ENCODE data around the gene NAA38. TPM values are rescaled to one million over a fixed set of nuclear protein-coding genes. Genes with fewer than 3 reads are reported as not detected.

Gene NAA38
- polyA plus RNA-seq, 4 donors, result 60.5 to 133 (median 65.9) TPM

GRCh38 chr17:7842380-7843256 is 14.7 kb downstream of the NAA38 start:
- peak in 1 of 4 donors; percentile 19 for DNase-seq (ENCODE audit: low read depth in 4 of 4, low spot score in 3 of 4)

GRCh38 chr17:7841915-7842379 is 15.4 kb downstream of the NAA38 start:
- peak; percentile 79 to 86 (median 84) for DNase-seq (ENCODE audit: low read depth in 4 of 4, low spot score in 3 of 4)

GRCh38 chr17:7841396-7841914 is 15.9 kb downstream of the NAA38 start:
- peak in 1 of 4 donors; percentile 29 for DNase-seq (ENCODE audit: low read depth in 4 of 4, low spot score in 3 of 4)

- DNase-seq (ENCODE audit: low read depth in 4 of 4, low spot score in 3 of 4), result no peak
These were observed 16.5 kb downstream of the NAA38 start for GRCh38 chr17:7840875-7841274.

GRCh38 chr17:7840441-7840840 is 16.9 kb downstream of the NAA38 start:
- no peak for DNase-seq (ENCODE audit: low read depth in 4 of 4, low spot score in 3 of 4)

- no peak for DNase-seq (ENCODE audit: low read depth in 4 of 4, low spot score in 3 of 4)
These were observed 17.5 kb downstream of the NAA38 start for GRCh38 chr17:7839876-7840261.

- no peak for DNase-seq (ENCODE audit: low read depth in 4 of 4, low spot score in 3 of 4)
These were observed 18.0 kb downstream of the NAA38 start for GRCh38 chr17:7839190-7839875.

- peak in 1 of 4 donors; percentile 50 for DNase-seq (ENCODE audit: low read depth in 4 of 4, low spot score in 3 of 4)
These were observed 19.0 kb downstream of the NAA38 start for GRCh38 chr17:7838090-7839075.

GRCh38 chr17:7837408-7838088 is 19.8 kb downstream of the NAA38 start:
- DNase-seq (ENCODE audit: low read depth in 4 of 4, low spot score in 3 of 4), result no peak

GRCh38 chr17:7836596-7837407 is 20.6 kb downstream of the NAA38 start:
- DNase-seq (ENCODE audit: low read depth in 4 of 4, low spot score in 3 of 4), result peak; percentile 87 to 93 (median 90)

- DNase-seq (ENCODE audit: low read depth in 4 of 4, low spot score in 3 of 4), result peak in 1 of 4 donors; percentile 61
These were observed 21.4 kb downstream of the NAA38 start for GRCh38 chr17:7835814-7836595.

GRCh38 chr17:7834957-7835813 is 22.2 kb downstream of the NAA38 start:
- DNase-seq (ENCODE audit: low read depth in 4 of 4, low spot score in 3 of 4), result peak; percentile 95 to 98 (median 97)

GRCh38 chr17:7834542-7834956 is 22.8 kb downstream of the NAA38 start:
- no peak for DNase-seq (ENCODE audit: low read depth in 4 of 4, low spot score in 3 of 4)

GRCh38 chr17:7833795-7834541 is 23.4 kb downstream of the NAA38 start, which contains the start of gene KDM6B:
Gene KDM6B, plus strand, starts transcription at chr17:7834217. Its CDS starts 11,338 bp downstream, at chr17:7845555.
- peak in 3 of 4 donors; percentile 82 to 88 (median 86) for DNase-seq (ENCODE audit: low read depth in 4 of 4, low spot score in 3 of 4)

- DNase-seq (ENCODE audit: low read depth in 4 of 4, low spot score in 3 of 4), result no peak
These were observed 24.2 kb downstream of the NAA38 start for GRCh38 chr17:7833011-7833794.

Measured in left renal pelvis (tissue), 4 donors.